Colonic mucosa (tissue), 4 donors: ENCODE results near the gene LUZP1. TPM values are rescaled to one million over a fixed set of nuclear protein-coding genes. Genes with fewer than 3 reads are reported as not detected.
A peak's percentile ranks its signal among the peaks of the same experiment; 100 is the strongest.

Experiments used
- DNase-seq: peaks from one replicate; pipeline ENCODE4 v3.0.0-alpha.2; 2020
- H3K27ac ChIP-seq: fragments of 200-600 bp; one replicate; pipeline ENCODE4 v1.8.0; 2021
- H3K27me3 ChIP-seq: fragments of 200-600 bp; one replicate; pipeline ENCODE4 v1.8.0; 2021
- H3K36me3 ChIP-seq: fragments of 200-600 bp; one replicate; pipeline ENCODE4 v1.8.0; 2021
- H3K4me1 ChIP-seq: fragments of 200-600 bp; one replicate; pipeline ENCODE4 v1.8.0; 2021; ENCODE audit warnings: mild to moderate bottlenecking
- H3K4me3 ChIP-seq: fragments of 200-600 bp; one replicate; pipeline ENCODE4 v1.8.0; 2021
- H3K9ac ChIP-seq, 2 donors: one replicate each; pipeline ENCODE4 v1.7.0; 2013; ENCODE audit warnings: control low read depth in 2 of 2, low read depth in 2 of 2, low read length in 2 of 2
- H3K9me3 ChIP-seq: fragments of 200-600 bp; one replicate; pipeline ENCODE4 v1.8.0; 2021
- CTCF ChIP-seq: fragments of 200-600 bp; IDR thresholded peaks from one replicate; pipeline ENCODE4 v1.8.0; 2022; ENCODE audit warnings: antibody characterized with exemption, mild to moderate bottlenecking
- intact Hi-C: fragments of 100-400 bp; cut with DNase I; formaldehyde crosslinking; loops from one replicate; pipeline ENCODE4 v1.14.1; 2022
- total RNA-seq, 2 donors: library from RNA; stranded (reverse); fragmentation: NEBNext Ultra II Directional in 1 of 2; extraction: Animal tissue kit (Norgen Biotek cat#: 25700) in 1 of 2; gene quantifications; one replicate each; pipeline ENCODE4 v1.2.1, GENCODE V29; 2021
- donor health status: healthy.
- donor health status: DM: no; HTN: no; CAD: no.
- donor health status: DM: no; HTN: no; CAD: no.

The LUZP1 gene
- total RNA-seq, 2 donors from 2014 or later, result 42.4 to 50.4 TPM

DNA sequence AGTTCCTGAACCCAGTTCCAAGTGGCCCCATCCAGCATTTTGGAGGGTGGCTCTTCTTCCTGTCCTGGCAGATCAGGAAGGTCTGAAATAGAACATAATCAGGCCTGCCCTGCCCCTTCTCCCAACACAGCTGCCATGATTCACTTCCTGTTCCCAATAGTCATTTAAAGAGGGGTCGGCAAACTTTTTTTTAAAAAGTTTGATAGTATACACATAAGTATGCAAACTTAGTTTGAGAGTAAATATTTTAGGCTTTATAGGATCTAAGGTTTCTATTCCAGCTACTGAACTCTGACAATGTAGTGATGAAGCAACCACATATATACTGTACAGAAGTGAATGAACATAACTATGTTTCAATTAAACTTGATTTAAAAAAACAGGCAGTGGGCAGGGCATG is 66.4 kb downstream of the LUZP1 start:
- Histone ChIP-seq H3K27me3 (no peaks in the 10 kb centered on the region), H3K9ac (peak overlapping the region in 1 of 2 donors; percentile 38), H3K36me3 (no peaks in the 10 kb centered on the region), H3K27ac (peak overlapping the region; percentile 56), H3K4me3 (no peak overlapping the region), H3K9me3 (no peaks in the 10 kb centered on the region), H3K4me1 (peaks cover 18% of the 10 kb centered on the region)
- TF ChIP-seq CTCF, result no peak
- DNase-seq, result peak; percentile 25
- intact Hi-C loops, result no loop called here

GRCh38 chr1:23101887-23102286 is 66.8 kb downstream of the LUZP1 start:
- no peak for DNase-seq
- Histone ChIP-seq H3K27me3 (no peaks in the 10 kb centered on the region), H3K9ac (peak overlapping the region in 1 of 2 donors; percentile 38), H3K4me1 (peaks cover 18% of the 10 kb centered on the region), H3K4me3 (no peak overlapping the region), H3K27ac (peak overlapping the region; percentile 56), H3K36me3 (no peaks in the 10 kb centered on the region), H3K9me3 (no peaks in the 10 kb centered on the region)
- no peak for TF ChIP-seq CTCF
- intact Hi-C loops, result no loop called here

DNA sequence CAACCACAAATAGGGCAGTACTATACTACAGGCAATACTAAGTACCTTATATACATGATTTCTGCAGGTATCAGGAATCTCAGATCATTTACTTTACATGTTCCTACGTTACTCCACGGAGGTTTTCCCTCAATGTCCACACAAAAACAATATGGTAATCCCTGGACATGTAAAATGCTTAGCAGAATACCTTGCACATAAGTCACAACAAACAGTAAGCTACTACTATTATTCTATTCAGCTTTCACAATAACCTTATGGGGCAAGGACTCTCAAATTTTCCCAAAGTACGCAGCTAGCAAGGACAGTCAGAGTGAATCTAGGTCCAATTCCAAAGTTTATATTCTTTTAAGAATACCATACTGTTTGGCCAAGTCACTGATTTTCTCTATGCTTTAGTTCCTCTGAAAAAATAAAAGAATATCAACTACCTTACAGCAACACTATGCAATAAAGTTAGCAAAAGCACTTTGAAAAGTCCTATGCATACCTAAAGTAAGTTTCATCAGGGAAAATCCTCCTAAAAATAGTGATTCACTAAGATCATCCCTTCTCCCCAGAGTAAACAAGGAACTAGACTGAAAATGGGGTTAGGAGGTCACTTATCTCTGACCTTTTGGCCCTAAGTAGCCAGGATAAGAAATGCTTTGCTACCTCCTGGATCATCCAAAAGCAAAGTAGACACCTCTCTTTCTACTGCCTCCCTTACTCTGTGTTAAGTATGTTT is 67.4 kb downstream of the LUZP1 start:
- no peak for TF ChIP-seq CTCF
- Histone ChIP-seq H3K4me3 (no peak overlapping the region), H3K27ac (peak overlapping the region; percentile 56), H3K9ac (peak overlapping the region in 1 of 2 donors; percentile 14), H3K36me3 (no peaks in the 10 kb centered on the region), H3K27me3 (no peaks in the 10 kb centered on the region), H3K4me1 (peaks cover 18% of the 10 kb centered on the region), H3K9me3 (no peaks in the 10 kb centered on the region)
- no peak for DNase-seq
- intact Hi-C loops, result no loop called here

DNA sequence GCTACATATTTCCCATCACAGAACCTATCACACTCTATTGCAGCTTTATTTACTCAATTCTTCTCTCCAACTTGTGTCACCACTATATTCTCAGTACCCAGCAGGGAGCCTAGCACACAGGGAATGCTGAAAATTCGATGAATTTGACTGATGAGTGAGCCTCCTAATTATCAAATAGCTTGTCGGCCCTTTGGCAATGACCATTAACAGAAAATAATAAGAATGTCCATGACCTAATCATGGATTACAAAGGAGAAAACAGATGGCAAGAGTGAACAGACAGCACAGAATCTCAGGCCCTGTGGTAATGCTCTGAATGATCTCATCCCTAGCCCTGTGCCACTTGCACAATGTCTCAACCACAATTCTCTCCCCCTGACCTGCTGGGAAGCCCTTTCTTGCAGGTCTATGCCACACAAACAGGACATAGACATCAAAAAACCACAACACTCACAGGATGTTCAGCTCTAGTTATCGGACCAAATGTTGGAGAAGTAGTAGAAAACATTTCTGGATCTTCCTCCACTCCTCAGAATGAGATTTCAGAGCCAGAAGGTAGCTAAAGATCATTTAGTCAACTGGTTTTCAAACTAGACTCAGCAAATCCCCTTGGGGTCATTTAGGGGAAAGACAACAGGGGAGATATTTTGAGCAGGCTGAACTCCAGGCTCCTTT is 68.4 kb downstream of the LUZP1 start:
- no peaks in the 10 kb centered on the region for H3K9me3 ChIP-seq
- no peak for DNase-seq
- no peaks in the 10 kb centered on the region for H3K27me3 ChIP-seq
- H3K27ac ChIP-seq, result no peak overlapping the region
- no peak overlapping the region for H3K9ac ChIP-seq
- no peak for TF ChIP-seq CTCF
- intact Hi-C loops, result no loop called here
- peaks cover 18% of the 10 kb centered on the region for H3K4me1 ChIP-seq
- no peak overlapping the region for H3K4me3 ChIP-seq
- H3K36me3 ChIP-seq, result no peaks in the 10 kb centered on the region

DNA sequence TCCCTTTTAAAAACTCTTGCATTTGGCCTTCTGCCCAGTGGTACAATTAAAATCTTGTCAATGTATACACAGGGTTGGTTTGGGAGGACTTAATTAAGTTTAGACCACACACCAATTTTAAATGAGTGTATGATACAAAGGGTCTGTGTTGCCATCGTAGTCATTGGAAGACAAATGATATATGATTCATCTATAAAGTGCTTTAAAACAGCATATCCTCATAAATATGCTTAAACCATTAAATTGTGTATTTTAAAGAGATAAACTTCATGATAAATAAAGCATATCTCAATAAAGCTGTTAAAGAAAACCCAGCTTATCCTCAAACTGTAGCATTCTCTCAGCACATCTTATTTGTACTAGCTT is 69.5 kb downstream of the LUZP1 start:
- Histone ChIP-seq H3K27me3 (no peaks in the 10 kb centered on the region), H3K9ac (no peak overlapping the region), H3K4me1 (peaks cover 18% of the 10 kb centered on the region), H3K4me3 (no peak overlapping the region), H3K36me3 (no peaks in the 10 kb centered on the region), H3K9me3 (no peaks in the 10 kb centered on the region), H3K27ac (no peak overlapping the region)
- intact Hi-C loops, result loop anchor here (2.0 to 10.0 kb wide), 3 partner anchors 86 to 176 kb away; partner anchors contain the start of gene LACTBL1
- TF ChIP-seq CTCF, result no peak
- no peak for DNase-seq
